SK-N-SH (cell line): Measurements from ENCODE around the gene EID3. TPM values are rescaled to one million over a fixed set of nuclear protein-coding genes. Genes with fewer than 3 reads are reported as not detected.
A peak's percentile ranks its signal among the peaks of the same experiment; 100 is the strongest.

Experiments
- CTCF ChIA-PET: fragments of 300-600, 350-600 bp; formaldehyde crosslinking; extraction: SDS; loops from one replicate; lab custom pipeline; 2021; lab: Yijun Ruan, JAX
- POLR2A ChIA-PET: fragments of 350-600 bp; sonication (Branson Sonifier 250); formaldehyde crosslinking; extraction: SDS; loops from one replicate; lab custom pipeline; 2020; ENCODE audit warnings: antibody characterized with exemption, inconsistent platforms; lab: Yijun Ruan, JAX
- DNase-seq: peaks from one replicate; pipeline ENCODE4 v3.0.0; 2012
- H2AFZ ChIP-seq: fragments of 200-600 bp; sonication (generic); 2 replicates; pipeline ENCODE4 v1.8.1; 2016; ENCODE audit warnings: antibody characterized with exemption, mild to moderate bottlenecking, low read depth
- H3F3A ChIP-seq: fragments of 200-600 bp; sonication (generic); replicated peaks from 2 replicates; pipeline ENCODE3; 2016; ENCODE audit warnings: antibody characterized with exemption, mild to moderate bottlenecking; ENCODE audit not compliant: insufficient read depth
- H3K27ac ChIP-seq, 2 experiments: fragments of 200-500 bp in 1 of 2; fragments of 200-600 bp in 1 of 2; sonication (Bioruptor generic) in 1 of 2; sonication (generic), shearing (Covaris generic) in 1 of 2; 2 replicates each; pipeline versions ENCODE4 v1.5.1 to v1.6.1; 2014 to 2016; ENCODE audit warnings: low read depth in 2 of 2, inconsistent platforms in 1 of 2, low read length in 1 of 2, mild to moderate bottlenecking in 1 of 2, mixed read lengths in 1 of 2
- H3K27me3 ChIP-seq: fragments of 200-600 bp; sonication (generic), shearing (Covaris generic); 2 replicates; pipeline ENCODE4 v1.6.1; 2016; ENCODE audit warnings: mixed run types; ENCODE audit not compliant: insufficient read depth
- H3K36me3 ChIP-seq, 2 experiments: fragments of 200-500 bp in 1 of 2; fragments of 200-600 bp in 1 of 2; sonication (Bioruptor generic) in 1 of 2; sonication (generic) in 1 of 2; replicated peaks in 1 of 2; 2 replicates each; pipeline versions ENCODE3 to v1.5.1; 2014 to 2016; ENCODE audit warnings: low read length in 1 of 2, mild to moderate bottlenecking in 1 of 2; ENCODE audit not compliant: insufficient read depth in 2 of 2, control insufficient read depth in 1 of 2
- H3K4me1 ChIP-seq, 2 experiments: fragments of 200-500 bp in 1 of 2; fragments of 200-600 bp in 1 of 2; sonication (Bioruptor generic) in 1 of 2; sonication (generic), shearing (Covaris generic) in 1 of 2; 2 replicates each; pipeline versions ENCODE4 v1.5.1 to v1.6.1; 2014 to 2016; ENCODE audit warnings: low read depth in 1 of 2, low read length in 1 of 2, mixed run types in 1 of 2; ENCODE audit not compliant: insufficient read depth in 2 of 2, control insufficient read depth in 1 of 2
- H3K4me2 ChIP-seq: fragments of 200-600 bp; sonication (generic), shearing (Covaris generic); 2 replicates; pipeline ENCODE4 v1.6.1; 2017; ENCODE audit warnings: mixed run types
- H3K4me3 ChIP-seq, 2 experiments: fragments of 200-500 bp in 1 of 2; fragments of 200-600 bp in 1 of 2; sonication (Bioruptor generic) in 1 of 2; sonication (generic), shearing (Covaris generic) in 1 of 2; 2 replicates each; pipeline versions ENCODE4 v1.5.1 to v1.8.1; 2014 to 2016; ENCODE audit warnings: low read depth in 2 of 2, inconsistent platforms in 1 of 2, low read length in 1 of 2, mild to moderate bottlenecking in 1 of 2, mixed read lengths in 1 of 2, moderate library complexity in 1 of 2
- H3K79me2 ChIP-seq: fragments of 200-600 bp; sonication (generic); 2 replicates; pipeline ENCODE4 v1.8.1; 2017; ENCODE audit warnings: mild to moderate bottlenecking; ENCODE audit not compliant: insufficient read depth
- H3K9ac ChIP-seq: fragments of 200-600 bp; sonication (generic); 2 replicates; pipeline ENCODE4 v1.6.1; 2017; ENCODE audit warnings: mixed run types
- H3K9me2 ChIP-seq: fragments of 200-600 bp; sonication (generic); 2 replicates; pipeline ENCODE4 v1.6.1; 2017; ENCODE audit warnings: mixed run types
- H3K9me3 ChIP-seq: fragments of 200-600 bp; sonication (generic); 2 replicates; pipeline ENCODE4 v1.6.1; 2017; ENCODE audit warnings: mixed run types, mild to moderate bottlenecking, moderate library complexity
- H4K20me1 ChIP-seq: fragments of 200-600 bp; sonication (generic); 2 replicates; pipeline ENCODE4 v1.6.1; 2017; ENCODE audit warnings: mild to moderate bottlenecking, mixed run types; ENCODE audit not compliant: insufficient read depth
- FOXJ3 ChIP-seq: sonication (generic); formaldehyde crosslinking; IDR thresholded peaks from 2 replicates; pipeline ENCODE4 v1.5.1; 2020; ENCODE audit warnings: mild to moderate bottlenecking, missing genetic modification reagents
- FOXM1 ChIP-seq: IDR thresholded peaks from 2 replicates; pipeline ENCODE4 v1.4.0; 2012; ENCODE audit warnings: low read depth, mild to moderate bottlenecking
- GABPA ChIP-seq: IDR thresholded peaks from 2 replicates; pipeline ENCODE4 v1.4.0; 2012; ENCODE audit warnings: low read depth, mild to moderate bottlenecking
- GATA2 ChIP-seq: sonication (generic); formaldehyde crosslinking; IDR thresholded peaks from 2 replicates; pipeline ENCODE4 v1.5.0; 2020; ENCODE audit warnings: mild to moderate bottlenecking, missing genetic modification reagents
- MEF2A ChIP-seq: IDR thresholded peaks from 2 replicates; pipeline ENCODE4 v1.4.0; 2012; ENCODE audit warnings: low read depth, borderline replicate concordance
- NFIC ChIP-seq: IDR thresholded peaks from 2 replicates; pipeline ENCODE4 v1.4.0; 2012; ENCODE audit warnings: borderline replicate concordance
- NRF1 ChIP-seq: IDR thresholded peaks from 2 replicates; pipeline ENCODE4 v1.6.1; 2012; ENCODE audit warnings: low read depth, mild to moderate bottlenecking, low read length
- RAD21 ChIP-seq: IDR thresholded peaks from 2 replicates; pipeline ENCODE4 v1.6.1; 2012; ENCODE audit warnings: mild to moderate bottlenecking, low read length
- RCOR1 ChIP-seq: fragments of 150-350 bp; IDR thresholded peaks from 2 replicates; pipeline ENCODE4 v1.6.1; 2017; ENCODE audit warnings: antibody characterized with exemption, low read length
- TCF12 ChIP-seq: IDR thresholded peaks from 2 replicates; pipeline ENCODE4 v1.4.0; 2012
- WGBS: methylation state at CpG from one replicate; pipeline ENCODE4 v1.1.6; 2017; ENCODE audit warnings: low lambda C conversion rate; 5-methylcytosine and 5-hydroxymethylcytosine counted together
- polyA plus RNA-seq, 3 experiments: library from polyadenylated mRNA; depleted of rRNA; stranded (reverse); fragments of >200 nt; gene quantifications; 2 replicates each; pipeline ENCODE4 v1.2.3, GENCODE V29; 2012
- TF ChIP-seq, protein P1 (sequence below): IDR thresholded peaks from 2 replicates; pipeline ENCODE4 v1.4.0; 2012; ENCODE audit warnings: low read depth, borderline replicate concordance
- TF ChIP-seq, protein P2 (sequence below): IDR thresholded peaks from 2 replicates; pipeline ENCODE4 v1.6.1; 2012; ENCODE audit warnings: mild to moderate bottlenecking, low read depth, low read length, moderate library complexity
- TF ChIP-seq, protein P3 (sequence below): IDR thresholded peaks from 2 replicates; pipeline ENCODE4; 2012

EID3 gene
- 0.75 and 0.92 TPM in 2 replicates for polyA plus RNA-seq (2012; rRNA removed)
- polyA plus RNA-seq (2012; cell fraction: cytosol; rRNA removed) = 0.33 and 0.43 TPM in 2 replicates
- 3.8 and 4.5 TPM in 2 replicates for polyA plus RNA-seq (2012; cell fraction: nucleus; rRNA removed)

DNA sequence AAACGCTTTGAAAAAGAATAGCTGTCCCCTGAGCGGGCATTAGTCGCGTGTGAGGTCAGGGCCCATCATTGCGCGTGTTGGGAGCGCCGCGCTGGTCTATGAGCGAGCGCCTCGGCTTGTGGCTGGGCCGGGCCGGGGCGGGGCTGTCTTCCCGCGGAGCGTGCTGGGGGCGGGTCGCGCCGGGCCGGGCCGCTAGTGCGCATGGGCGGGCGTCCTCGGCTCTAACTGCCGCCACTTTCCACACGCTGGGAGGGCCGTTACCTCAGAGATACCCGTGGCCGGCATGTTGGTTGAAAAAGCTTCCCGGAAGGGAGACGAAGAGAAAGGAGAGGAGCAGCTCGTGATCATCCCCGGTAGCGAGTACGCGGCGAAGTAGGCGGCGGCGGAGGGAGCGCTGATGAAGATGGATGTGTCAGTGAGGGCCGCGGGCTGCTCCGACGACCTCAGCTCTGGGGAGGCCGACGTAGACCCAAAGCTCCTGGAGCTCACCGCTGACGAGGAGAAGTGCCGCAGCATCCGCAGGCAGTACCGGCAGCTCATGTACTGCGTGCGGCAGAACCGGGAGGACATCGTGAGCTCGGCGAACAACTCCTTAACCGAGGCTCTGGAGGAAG, at the start of gene EID3:
Gene EID3, plus strand, starts transcription at position 202 of the 614 bp plus-strand sequence. Its CDS starts 196 bp downstream, at position 398.
- Histone ChIP-seq H3K4me3 (no peak within 1 kb of the TSS), H3K27me3 (no peaks in the 10 kb centered on the region), H4K20me1 (peaks cover 90% of the 10 kb centered on the region), H3K4me1 (peaks cover 2 to 19% of the 10 kb centered on the region in 2 experiments; a peak in 3 of 4 replicates), H3K4me2 (peak within 1 kb of the TSS; percentile 46), H3K79me2 (peaks cover 99% of the 10 kb centered on the region), H3K36me3 (peaks cover 33 to 70% of the 10 kb centered on the region in 2 experiments), H3K9me2 (no peaks in the 10 kb centered on the region), H3F3A (peaks cover 11% of the 10 kb centered on the region), H3K9ac (no peak within 1 kb of the TSS), H2AFZ (no peak within 1 kb of the TSS), H3K9me3 (no peaks in the 10 kb centered on the region), H3K27ac (no peak within 1 kb of the TSS)
- 77% methylated on average over 55 of the region's 63 CpGs for WGBS
- POLR2A ChIA-PET = no interaction called here
- TF ChIP-seq GABPA (no peak), NFIC (no peak), TCF12 (no peak), FOXM1 (no peak), RCOR1 (no peak), MEF2A (no peak), GATA2 (CRISPR knock-in tag) (no peak)
- CTCF ChIA-PET = interaction anchor here (1.2 to 1.9 kb wide), 3 partner anchors 10 to 78 kb away, joined by 4 to 6 read pairs (median 5); no protein-coding TSS in a partner anchor
- peak; percentile 80 for DNase-seq

DNA sequence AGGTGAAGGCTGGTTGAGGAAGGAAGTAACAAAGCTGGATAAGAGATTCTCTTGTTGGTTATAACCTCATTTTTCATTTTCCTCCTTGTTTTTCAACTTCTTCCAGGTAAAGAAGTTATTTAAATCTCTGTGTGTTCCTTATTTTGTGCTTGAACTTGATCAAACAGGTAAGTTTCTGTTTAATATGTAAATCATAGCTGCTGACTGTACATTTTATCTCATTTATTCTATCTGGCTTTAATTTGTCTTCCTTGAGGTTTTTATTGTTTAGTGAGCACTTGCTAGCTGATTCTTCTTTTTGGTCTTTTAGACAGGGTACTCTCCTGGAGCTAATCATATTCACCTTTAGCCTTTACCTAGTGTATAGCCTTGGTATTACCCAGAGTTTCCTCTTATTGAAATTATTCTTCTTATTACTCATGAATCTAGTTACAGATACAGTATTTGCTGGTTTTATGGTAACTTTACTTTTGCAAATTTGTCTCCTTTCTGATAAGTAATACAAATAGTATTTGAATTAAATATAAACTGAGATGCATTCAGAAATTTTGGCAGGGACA, 45.5 kb upstream of the EID3 start:
- Histone ChIP-seq H3K9me2 (no peaks in the 10 kb centered on the region), H3K79me2 (no peaks in the 10 kb centered on the region), H3K4me2 (no peak overlapping the region), H3F3A (no peaks in the 10 kb centered on the region), H3K27ac (no peak overlapping the region), H2AFZ (no peak overlapping the region), H3K4me1 (peaks cover 0 to 2% of the 10 kb centered on the region in 2 experiments; a peak in 1 of 4 replicates), H4K20me1 (no peaks in the 10 kb centered on the region), H3K9ac (no peak overlapping the region), H3K9me3 (no peaks in the 10 kb centered on the region), H3K4me3 (no peak overlapping the region), H3K36me3 (no peaks in the 10 kb centered on the region), H3K27me3 (no peaks in the 10 kb centered on the region)
- ChIA-PET CTCF (interaction anchor here (0.7 to 1.0 kb wide), 2 partner anchors 9 to 13 kb away, joined by 3 read pairs; no protein-coding TSS in a partner anchor), POLR2A (no interaction called here)
- TF ChIP-seq FOXJ3 (CRISPR knock-in tag) = no peak
- TF ChIP-seq, protein P1, sequence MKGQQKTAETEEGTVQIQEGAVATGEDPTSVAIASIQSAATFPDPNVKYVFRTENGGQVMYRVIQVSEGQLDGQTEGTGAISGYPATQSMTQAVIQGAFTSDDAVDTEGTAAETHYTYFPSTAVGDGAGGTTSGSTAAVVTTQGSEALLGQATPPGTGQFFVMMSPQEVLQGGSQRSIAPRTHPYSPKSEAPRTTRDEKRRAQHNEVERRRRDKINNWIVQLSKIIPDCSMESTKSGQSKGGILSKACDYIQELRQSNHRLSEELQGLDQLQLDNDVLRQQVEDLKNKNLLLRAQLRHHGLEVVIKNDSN = no peak
- no peak for TF ChIP-seq RAD21
- TF ChIP-seq, protein P2, sequence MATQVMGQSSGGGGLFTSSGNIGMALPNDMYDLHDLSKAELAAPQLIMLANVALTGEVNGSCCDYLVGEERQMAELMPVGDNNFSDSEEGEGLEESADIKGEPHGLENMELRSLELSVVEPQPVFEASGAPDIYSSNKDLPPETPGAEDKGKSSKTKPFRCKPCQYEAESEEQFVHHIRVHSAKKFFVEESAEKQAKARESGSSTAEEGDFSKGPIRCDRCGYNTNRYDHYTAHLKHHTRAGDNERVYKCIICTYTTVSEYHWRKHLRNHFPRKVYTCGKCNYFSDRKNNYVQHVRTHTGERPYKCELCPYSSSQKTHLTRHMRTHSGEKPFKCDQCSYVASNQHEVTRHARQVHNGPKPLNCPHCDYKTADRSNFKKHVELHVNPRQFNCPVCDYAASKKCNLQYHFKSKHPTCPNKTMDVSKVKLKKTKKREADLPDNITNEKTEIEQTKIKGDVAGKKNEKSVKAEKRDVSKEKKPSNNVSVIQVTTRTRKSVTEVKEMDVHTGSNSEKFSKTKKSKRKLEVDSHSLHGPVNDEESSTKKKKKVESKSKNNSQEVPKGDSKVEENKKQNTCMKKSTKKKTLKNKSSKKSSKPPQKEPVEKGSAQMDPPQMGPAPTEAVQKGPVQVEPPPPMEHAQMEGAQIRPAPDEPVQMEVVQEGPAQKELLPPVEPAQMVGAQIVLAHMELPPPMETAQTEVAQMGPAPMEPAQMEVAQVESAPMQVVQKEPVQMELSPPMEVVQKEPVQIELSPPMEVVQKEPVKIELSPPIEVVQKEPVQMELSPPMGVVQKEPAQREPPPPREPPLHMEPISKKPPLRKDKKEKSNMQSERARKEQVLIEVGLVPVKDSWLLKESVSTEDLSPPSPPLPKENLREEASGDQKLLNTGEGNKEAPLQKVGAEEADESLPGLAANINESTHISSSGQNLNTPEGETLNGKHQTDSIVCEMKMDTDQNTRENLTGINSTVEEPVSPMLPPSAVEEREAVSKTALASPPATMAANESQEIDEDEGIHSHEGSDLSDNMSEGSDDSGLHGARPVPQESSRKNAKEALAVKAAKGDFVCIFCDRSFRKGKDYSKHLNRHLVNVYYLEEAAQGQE = no peak
- TF ChIP-seq, protein P3, sequence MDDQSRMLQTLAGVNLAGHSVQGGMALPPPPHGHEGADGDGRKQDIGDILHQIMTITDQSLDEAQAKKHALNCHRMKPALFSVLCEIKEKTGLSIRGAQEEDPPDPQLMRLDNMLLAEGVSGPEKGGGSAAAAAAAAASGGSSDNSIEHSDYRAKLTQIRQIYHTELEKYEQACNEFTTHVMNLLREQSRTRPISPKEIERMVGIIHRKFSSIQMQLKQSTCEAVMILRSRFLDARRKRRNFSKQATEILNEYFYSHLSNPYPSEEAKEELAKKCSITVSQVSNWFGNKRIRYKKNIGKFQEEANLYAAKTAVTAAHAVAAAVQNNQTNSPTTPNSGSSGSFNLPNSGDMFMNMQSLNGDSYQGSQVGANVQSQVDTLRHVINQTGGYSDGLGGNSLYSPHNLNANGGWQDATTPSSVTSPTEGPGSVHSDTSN = no peak
- TF ChIP-seq NRF1 = no peak
- no peak for DNase-seq
